GM18858 (cell line): Measurements from ENCODE around the gene PROKR1.

ENCODE experiments used
- ATAC-seq: cut with Tn5 transposase; IDR thresholded peaks from one replicate; pipeline ENCODE4 v1.9.1; 2021; ENCODE audit not compliant: unreplicated experiment

PROKR1 gene

GRCh38 chr2:68695971-68696370, 52.6 kb downstream of the PROKR1 start:
- no peak for ATAC-seq

- no peak for ATAC-seq
Measured at GRCh38 chr2:68696554-68696953, 53.2 kb downstream of the PROKR1 start.

GRCh38 chr2:68698567-68699377, 55.4 kb downstream of the PROKR1 start:
- ATAC-seq: no peak

- ATAC-seq: no peak
Measured at GRCh38 chr2:68700560-68700959, 57.2 kb downstream of the PROKR1 start.

- ATAC-seq: no peak
Measured at GRCh38 chr2:68706637-68707036, 63.3 kb downstream of the PROKR1 start.
